HG02852 (cell line): ENCODE results near the gene SNX8.
"Not testable (repeated sequence)": the region's sequence is repeated elsewhere in the genome, so short reads cannot be mapped to it uniquely, and the experiment has no call there.

Experiments
- ATAC-seq: cut with Tn5 transposase; IDR thresholded peaks from one replicate; pipeline ENCODE4 v1.9.1; 2021; ENCODE audit warnings: mild to moderate bottlenecking, moderate library complexity; ENCODE audit not compliant: unreplicated experiment

The SNX8 gene

GRCh38 chr7:2269089-2269990 lies 44.9 kb downstream of the SNX8 start:
- not testable (repeated sequence) for ATAC-seq

- no peak for ATAC-seq
These were observed 47.3 kb downstream of the SNX8 start for GRCh38 chr7:2266911-2267310.

DNA sequence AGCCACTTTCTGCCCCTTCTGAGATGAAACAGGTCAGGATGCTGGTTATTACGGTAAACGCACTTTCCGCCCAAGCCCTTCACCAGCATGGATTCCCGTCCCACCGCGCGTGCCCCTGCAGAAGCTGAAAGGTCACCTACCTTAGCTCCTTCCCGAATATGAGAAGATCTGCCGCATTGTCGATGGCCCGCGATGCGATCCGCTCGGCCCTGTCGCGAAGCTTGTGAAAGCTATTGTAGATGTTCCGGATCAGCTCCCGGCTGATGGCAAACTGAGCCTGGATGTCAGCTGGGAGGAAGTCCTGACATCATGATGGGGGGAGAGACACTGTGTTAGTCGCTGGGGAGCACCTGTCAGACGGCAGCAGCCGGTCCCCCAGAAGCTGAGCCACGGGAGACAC lies 50.1 kb downstream of the SNX8 start:
- no peak for ATAC-seq

DNA sequence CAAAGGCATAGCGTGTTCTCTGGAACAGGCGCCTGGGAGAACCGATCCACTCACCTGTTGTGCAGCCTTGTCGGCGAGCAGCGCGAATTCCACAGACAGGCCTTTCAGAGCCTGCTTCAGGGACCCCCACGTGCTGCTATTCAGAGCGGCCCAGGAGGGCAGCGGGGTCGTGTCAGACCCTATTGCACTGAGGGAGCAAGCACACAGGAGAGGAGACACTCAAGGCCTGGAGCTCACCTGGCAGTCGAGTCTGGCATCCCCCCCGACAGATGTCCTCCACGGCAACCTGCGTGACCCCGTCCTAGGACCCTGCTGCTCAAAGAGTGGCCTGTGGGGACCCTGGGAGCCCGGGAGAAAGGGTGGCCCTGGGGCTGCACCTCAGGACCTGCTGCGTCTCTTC lies 51.1 kb downstream of the SNX8 start:
- ATAC-seq = no peak

- no peak for ATAC-seq
These were observed 52.6 kb downstream of the SNX8 start for GRCh38 chr7:2261611-2262010.

DNA sequence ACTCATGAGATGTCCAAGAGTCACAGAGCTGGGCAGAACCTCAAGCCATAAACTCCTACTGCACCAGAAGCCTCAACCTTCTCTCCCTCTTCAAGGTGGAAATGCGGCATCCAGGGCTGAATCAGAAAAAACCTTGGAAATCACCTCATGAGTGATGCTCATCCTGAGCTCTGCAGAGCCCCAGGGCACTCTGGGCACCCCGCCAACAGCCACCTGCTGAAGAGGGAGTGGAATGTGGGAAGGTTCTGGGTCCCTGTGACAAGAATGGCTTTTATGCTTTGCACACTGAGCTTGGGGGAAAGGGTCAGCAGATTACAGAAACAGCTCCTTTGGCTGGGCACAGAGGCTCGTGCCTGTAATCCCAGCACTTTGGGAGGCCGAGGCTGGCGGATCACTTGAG lies 53.4 kb downstream of the SNX8 start:
- no peak for ATAC-seq

- ATAC-seq = no peak
These were observed 54.8 kb downstream of the SNX8 start for GRCh38 chr7:2259480-2259879.

DNA sequence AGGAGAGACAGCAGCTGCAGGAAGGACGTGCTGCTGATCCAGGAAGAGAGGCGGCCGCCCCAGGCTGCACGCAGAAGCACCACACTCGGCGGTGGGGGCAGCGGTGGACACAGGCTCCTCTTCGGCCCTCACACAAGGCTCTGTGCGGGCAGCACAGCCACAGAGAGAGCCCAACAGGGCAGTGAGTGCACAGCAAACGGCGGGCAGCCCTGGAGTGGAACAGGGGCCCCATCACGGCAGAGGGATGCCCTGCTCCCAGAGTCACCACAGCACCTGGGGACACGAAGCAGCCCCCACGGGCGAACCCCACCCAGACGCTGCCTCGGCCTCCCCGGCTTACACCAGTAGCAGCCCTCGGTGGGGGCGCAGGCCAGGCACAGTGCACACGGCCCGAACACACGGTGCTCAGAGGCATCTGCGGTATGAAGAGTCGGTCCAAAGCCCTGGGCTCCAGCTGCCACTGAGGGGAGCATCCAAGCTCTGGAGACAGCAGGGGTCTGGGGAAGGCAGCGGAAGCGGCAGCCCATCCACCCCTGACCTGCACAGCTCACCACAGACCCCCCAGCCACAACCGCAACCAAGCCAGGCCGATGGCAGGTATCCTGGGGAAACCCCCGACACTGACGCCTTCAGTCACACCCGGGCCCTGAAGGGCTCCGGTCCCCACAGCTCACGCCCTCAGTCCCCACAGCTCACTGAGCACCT lies 55.4 kb downstream of the SNX8 start:
- ATAC-seq = peak; percentile 76

DNA sequence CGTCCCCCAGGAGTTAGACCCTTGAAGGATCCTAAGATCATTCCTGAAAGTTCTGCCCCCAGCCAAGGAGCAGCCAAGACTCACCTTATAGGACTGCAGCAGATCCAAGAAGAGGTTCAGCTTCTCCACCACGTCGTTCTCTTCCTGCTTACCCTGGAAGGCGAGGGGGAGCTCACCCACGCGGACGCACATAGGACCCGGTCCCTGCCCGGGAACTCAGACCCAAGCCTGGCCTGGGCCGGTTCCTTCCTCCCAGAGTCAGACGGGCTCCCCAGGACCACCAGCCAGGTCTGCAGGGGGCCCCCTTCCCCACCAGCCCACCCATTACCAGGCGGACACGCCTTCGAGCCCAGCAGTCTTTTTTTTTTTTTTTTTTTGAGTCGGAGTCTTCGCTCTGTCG lies 56.6 kb downstream of the SNX8 start:
- ATAC-seq = no peak

- no peak for ATAC-seq
These were observed 57.1 kb downstream of the SNX8 start for GRCh38 chr7:2257046-2257551.

- no peak for ATAC-seq
These were observed 57.8 kb downstream of the SNX8 start for GRCh38 chr7:2256306-2257045.

DNA sequence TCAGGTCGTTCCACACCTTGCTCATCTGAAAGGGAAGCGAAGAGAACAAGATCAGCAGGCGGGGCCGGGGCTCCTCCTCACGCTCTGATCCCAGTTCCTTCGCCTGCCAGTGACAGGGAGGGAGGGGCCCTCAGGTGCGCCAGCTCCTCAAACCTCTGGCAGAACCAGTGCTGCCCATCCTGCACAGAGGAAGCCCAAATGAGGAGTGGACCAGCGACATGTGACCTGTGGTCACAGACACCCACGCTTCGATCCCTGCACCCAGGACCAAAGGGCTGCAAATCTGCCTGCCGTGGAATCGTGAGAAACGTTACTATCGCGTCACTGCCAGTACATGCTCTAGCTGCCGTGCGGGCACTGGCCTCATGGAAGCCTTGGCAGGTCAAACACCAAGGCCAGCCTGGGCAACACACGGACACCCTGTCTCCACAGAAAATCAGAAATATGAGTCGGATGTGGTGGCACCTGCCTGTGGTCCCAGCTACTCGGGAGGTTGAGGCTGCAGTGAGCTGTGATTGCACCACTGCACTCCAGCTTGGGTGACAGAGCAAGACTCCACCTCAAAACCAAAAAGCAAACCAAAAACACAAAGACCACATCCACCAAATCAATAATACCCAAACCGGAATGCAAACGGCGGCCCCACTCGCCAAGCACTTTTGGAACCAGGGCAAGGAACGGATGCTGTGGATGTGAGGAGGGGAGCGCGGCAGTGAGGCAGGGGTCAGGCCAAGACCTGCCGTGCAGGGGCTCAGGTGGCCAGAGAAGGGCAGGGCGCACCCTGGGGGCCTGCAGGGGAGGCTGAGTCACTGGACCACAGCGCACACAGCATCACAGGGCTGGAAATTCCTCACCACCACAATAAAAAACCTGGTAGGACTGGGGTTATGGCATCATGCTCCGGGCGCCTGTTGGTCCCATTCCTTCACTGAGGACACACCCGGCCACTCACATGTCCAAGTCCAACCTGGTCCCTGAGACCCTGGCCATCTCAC lies 58.8 kb downstream of the SNX8 start:
- no peak for ATAC-seq

- no peak for ATAC-seq
These were observed 59.7 kb downstream of the SNX8 start for GRCh38 chr7:2254429-2255144.

- no peak for ATAC-seq
These were observed 60.6 kb downstream of the SNX8 start for GRCh38 chr7:2253525-2254244.

GRCh38 chr7:2253021-2253420 lies 61.2 kb downstream of the SNX8 start:
- no peak for ATAC-seq

DNA sequence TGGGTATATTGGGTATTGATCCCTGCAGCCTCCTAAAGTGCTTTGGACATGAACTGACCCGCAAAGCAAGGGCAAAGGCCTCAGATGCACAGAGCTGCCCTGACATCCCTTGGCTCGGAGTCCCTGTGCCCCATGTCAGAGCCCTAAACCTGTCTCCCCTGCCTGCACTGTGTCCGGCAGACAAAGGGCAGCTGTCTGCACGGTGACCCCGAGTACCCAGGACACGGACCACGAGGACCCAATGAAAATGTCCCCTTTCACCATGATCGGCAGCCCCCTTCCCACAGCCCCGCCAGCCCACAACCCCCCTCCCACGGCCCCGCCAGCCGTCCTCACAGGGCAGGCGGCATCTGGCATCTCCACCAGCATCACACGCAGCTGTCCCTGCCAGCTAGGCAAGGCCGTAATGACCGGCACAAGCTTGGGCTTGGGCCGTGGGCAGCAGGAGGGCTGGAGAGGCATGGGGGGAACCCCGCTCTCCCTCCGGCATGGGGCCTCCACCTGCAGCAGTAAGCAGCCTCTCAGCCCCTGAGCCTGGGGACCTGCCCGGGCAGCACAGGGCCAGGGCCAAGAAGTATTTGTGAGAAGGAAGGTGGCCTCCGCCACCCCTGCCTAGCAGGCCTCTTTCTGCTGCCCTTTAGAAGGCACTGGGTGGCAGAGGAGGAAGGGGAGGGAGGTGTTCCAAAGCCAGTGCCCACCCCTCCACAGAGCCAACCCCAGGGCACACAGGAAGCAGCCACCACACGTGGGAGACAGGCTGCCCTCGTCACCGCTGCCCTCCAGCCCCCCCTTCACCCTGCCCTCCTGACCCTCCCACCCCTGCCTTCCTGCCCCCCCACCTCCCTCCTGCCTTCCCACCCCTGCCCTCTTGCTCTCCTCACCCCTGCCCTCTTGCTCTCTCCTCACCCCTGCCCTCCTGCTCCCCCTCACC lies 62.1 kb downstream of the SNX8 start:
- no peak for ATAC-seq

DNA sequence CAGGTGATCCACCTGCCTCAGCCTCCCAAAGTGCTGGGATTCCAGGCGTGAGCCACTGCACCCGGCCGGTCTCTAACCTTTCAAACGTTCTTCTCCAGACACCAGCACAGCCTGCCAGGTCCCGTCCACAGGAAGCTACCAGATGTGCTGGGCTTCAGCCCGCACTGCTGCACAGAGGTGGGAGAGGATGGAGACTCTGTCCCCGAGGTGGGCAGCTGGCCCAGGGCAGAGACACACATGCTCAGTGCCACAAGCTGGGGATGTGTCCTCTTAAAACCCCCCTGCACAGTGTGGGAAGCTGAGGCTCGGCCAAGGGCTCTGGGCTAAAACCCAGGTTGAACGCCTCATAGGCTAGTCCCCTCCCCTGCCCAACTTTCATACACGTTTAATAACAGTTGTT lies 62.9 kb downstream of the SNX8 start:
- no peak for ATAC-seq
